Measurements from ENCODE around the gene WASF2. TPM values are rescaled to one million over a fixed set of nuclear protein-coding genes. Genes with fewer than 3 reads are reported as not detected.
A peak's percentile ranks its signal among the peaks of the same experiment; 100 is the strongest.

WASF2 gene
- total and polyA plus RNA-seq, 2 of the 13 experiments (the other 11 are each of a cell fraction or from before 2014, with no cell fraction given), result 10.4 to 27.7 TPM

DNA sequence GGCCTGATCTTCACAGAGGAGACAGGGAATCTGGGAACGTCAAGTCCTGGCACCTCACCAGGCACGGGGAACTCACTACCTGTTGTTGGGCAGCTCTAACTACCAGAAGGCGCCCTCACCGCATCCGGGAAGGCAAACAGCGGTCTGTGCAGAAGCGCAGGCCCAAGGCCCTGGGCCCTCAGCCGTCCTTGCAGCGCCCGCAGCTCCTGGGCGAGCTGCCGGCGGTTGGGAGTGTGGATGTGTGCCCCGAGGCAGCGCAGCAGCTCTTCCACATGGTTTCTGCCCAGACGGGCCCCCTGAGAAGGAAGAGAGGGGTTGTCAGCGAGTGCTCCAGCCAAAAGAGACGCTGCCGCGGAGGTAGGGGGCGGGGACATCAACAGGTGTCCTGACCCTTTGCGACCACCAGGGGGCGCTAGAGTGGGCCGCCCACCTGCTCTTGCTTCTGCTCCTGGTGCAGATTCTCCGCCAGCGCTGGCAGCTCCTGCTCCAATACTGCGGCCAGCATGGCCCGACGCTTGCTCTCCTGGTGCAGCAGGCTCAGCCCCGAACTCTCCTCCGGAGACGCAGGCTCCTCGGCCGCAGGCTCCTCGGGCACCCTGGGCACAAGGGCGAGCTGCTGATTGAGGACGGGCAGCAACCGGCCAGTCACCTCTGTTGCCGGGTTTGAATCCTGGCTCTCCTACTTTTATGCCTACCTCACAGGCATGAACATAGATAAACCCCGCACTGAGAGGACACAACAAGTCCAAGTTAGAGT, 132.5 kb downstream of the WASF2 start (continued):
- TF ChIP-seq, protein P1, sequence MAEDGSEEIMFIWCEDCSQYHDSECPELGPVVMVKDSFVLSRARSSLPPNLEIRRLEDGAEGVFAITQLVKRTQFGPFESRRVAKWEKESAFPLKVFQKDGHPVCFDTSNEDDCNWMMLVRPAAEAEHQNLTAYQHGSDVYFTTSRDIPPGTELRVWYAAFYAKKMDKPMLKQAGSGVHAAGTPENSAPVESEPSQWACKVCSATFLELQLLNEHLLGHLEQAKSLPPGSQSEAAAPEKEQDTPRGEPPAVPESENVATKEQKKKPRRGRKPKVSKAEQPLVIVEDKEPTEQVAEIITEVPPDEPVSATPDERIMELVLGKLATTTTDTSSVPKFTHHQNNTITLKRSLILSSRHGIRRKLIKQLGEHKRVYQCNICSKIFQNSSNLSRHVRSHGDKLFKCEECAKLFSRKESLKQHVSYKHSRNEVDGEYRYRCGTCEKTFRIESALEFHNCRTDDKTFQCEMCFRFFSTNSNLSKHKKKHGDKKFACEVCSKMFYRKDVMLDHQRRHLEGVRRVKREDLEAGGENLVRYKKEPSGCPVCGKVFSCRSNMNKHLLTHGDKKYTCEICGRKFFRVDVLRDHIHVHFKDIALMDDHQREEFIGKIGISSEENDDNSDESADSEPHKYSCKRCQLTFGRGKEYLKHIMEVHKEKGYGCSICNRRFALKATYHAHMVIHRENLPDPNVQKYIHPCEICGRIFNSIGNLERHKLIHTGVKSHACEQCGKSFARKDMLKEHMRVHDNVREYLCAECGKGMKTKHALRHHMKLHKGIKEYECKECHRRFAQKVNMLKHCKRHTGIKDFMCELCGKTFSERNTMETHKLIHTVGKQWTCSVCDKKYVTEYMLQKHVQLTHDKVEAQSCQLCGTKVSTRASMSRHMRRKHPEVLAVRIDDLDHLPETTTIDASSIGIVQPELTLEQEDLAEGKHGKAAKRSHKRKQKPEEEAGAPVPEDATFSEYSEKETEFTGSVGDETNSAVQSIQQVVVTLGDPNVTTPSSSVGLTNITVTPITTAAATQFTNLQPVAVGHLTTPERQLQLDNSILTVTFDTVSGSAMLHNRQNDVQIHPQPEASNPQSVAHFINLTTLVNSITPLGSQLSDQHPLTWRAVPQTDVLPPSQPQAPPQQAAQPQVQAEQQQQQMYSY (CRISPR knock-in tag; IDR thresholded peaks at IDR 0.05), result no peak
- TF ChIP-seq ZBTB7B (CRISPR knock-in tag; IDR thresholded peaks at IDR 0.05), result peak; percentile 56; the same call in 1 of the 2 replicates
- no peak for TF ChIP-seq MED1 (CRISPR knock-in tag; IDR thresholded peaks at IDR 0.05)
- TF ChIP-seq, protein P2, sequence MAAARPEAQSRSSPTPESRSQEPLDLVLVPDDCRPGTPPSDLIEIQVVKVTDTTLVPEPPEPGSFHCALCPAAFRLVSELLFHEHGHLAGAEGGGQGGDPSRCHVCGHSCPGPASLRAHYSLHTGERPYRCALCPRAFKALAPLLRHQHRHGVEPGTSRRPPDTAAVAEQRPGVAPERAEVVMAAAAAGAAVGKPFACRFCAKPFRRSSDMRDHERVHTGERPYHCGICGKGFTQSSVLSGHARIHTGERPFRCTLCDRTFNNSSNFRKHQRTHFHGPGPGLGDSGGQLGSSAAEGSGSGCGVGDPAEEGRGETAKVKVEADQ (CRISPR knock-in tag; IDR thresholded peaks at IDR 0.05; ENCODE audit: borderline replicate concordance), result no peak
- TF ChIP-seq, protein P3, sequence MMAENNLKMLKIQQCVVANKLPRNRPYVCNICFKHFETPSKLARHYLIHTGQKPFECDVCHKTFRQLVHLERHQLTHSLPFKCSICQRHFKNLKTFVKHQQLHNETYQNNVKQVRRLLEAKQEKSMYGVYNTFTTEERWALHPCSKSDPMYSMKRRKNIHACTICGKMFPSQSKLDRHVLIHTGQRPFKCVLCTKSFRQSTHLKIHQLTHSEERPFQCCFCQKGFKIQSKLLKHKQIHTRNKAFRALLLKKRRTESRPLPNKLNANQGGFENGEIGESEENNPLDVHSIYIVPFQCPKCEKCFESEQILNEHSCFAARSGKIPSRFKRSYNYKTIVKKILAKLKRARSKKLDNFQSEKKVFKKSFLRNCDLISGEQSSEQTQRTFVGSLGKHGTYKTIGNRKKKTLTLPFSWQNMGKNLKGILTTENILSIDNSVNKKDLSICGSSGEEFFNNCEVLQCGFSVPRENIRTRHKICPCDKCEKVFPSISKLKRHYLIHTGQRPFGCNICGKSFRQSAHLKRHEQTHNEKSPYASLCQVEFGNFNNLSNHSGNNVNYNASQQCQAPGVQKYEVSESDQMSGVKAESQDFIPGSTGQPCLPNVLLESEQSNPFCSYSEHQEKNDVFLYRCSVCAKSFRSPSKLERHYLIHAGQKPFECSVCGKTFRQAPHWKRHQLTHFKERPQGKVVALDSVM (CRISPR knock-in tag; IDR thresholded peaks at IDR 0.05), result no peak
- TF ChIP-seq GZF1 (CRISPR knock-in tag; IDR thresholded peaks at IDR 0.05), result no peak
- no peak for TF ChIP-seq ZKSCAN5 (CRISPR knock-in tag; IDR thresholded peaks at IDR 0.05)
- no peak for TF ChIP-seq GPN1 (CRISPR knock-in tag; IDR thresholded peaks at IDR 0.05; ENCODE audit: borderline replicate concordance)
- TF ChIP-seq REPIN1 (CRISPR knock-in tag; IDR thresholded peaks at IDR 0.05; ENCODE audit: borderline replicate concordance, low read depth), result peak; percentile 32; the same call in 1 of the 2 replicates
- no peak for TF ChIP-seq FOXP1 (IDR thresholded peaks at IDR 0.05)
- no peak for TF ChIP-seq FOXP1 (CRISPR knock-in tag; IDR thresholded peaks at IDR 0.05)
- TF ChIP-seq HOXD1 (CRISPR knock-in tag; IDR thresholded peaks at IDR 0.05), result 0 out of 2 replicates have a peak, but pooled peaks have one; percentile 26
- peak; percentile 22; the same call in 1 of the 2 replicates for TF ChIP-seq YEATS4 (CRISPR knock-in tag; IDR thresholded peaks at IDR 0.05; ENCODE audit: borderline replicate concordance)
- TF ChIP-seq NRL (CRISPR knock-in tag; IDR thresholded peaks at IDR 0.05; ENCODE audit: borderline replicate concordance), result no peak
- TF ChIP-seq TEAD2 (CRISPR knock-in tag; IDR thresholded peaks at IDR 0.05), result no peak
- TF ChIP-seq ZNF781 (CRISPR knock-in tag; IDR thresholded peaks at IDR 0.05; ENCODE audit: borderline replicate concordance, not compliant biosample characterization), result no peak
- TF ChIP-seq, protein P4, sequence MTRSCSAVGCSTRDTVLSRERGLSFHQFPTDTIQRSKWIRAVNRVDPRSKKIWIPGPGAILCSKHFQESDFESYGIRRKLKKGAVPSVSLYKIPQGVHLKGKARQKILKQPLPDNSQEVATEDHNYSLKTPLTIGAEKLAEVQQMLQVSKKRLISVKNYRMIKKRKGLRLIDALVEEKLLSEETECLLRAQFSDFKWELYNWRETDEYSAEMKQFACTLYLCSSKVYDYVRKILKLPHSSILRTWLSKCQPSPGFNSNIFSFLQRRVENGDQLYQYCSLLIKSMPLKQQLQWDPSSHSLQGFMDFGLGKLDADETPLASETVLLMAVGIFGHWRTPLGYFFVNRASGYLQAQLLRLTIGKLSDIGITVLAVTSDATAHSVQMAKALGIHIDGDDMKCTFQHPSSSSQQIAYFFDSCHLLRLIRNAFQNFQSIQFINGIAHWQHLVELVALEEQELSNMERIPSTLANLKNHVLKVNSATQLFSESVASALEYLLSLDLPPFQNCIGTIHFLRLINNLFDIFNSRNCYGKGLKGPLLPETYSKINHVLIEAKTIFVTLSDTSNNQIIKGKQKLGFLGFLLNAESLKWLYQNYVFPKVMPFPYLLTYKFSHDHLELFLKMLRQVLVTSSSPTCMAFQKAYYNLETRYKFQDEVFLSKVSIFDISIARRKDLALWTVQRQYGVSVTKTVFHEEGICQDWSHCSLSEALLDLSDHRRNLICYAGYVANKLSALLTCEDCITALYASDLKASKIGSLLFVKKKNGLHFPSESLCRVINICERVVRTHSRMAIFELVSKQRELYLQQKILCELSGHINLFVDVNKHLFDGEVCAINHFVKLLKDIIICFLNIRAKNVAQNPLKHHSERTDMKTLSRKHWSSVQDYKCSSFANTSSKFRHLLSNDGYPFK (CRISPR knock-in tag; IDR thresholded peaks at IDR 0.05; ENCODE audit: borderline replicate concordance), result no peak
- TF ChIP-seq NCOA5 (CRISPR knock-in tag; IDR thresholded peaks at IDR 0.05), result no peak
